HG03439 (cell line): ENCODE measurements around the gene PCARE.
"Not testable (repeated sequence)": the region's sequence is repeated elsewhere in the genome, so short reads cannot be mapped to it uniquely, and the experiment has no call there.

ENCODE experiments used
- ATAC-seq: cut with Tn5 transposase; IDR thresholded peaks from one replicate; pipeline ENCODE4 v1.9.1; 2021; ENCODE audit warnings: mild to moderate bottlenecking, moderate library complexity; ENCODE audit not compliant: unreplicated experiment

PCARE gene

DNA sequence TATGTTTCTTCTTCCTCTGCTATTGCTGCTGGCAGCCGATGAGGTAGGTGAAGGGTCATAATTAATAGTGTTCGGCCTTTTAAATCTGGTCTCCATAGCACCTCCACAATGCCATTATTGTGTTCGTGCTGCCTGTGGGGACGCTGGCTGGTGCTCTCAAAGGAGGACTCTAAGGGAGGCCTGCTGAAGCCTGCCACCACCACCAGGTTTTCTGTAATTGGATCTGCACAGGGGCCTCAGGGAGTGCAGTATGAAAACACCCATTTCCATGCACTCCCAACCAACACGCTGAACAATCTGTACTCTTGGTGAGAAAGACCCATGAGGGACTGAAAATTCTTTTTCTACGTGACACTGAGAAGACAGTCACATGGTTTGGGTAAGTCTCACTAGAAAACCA lies 23.2 kb upstream of the PCARE start:
- ATAC-seq: no peak

DNA sequence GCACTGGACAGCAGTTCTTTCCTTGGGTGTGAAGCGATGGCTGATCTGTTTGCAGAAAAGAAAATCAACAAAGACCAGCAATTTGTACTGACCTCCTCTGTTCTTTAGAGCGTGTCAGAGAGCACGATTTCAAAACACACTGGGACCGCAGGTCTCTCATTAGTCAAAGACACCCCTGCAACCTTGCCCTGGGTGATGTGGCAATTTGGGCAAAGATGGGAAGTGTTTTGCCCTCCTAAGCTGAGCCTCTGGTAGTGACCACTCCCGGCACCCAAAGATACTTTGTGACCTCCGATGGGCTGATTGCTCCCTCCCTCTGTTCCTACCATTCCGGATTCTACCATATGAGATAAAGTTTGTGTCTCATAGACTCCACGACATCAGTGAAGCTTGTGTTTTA lies 22.6 kb upstream of the PCARE start:
- ATAC-seq: no peak

DNA sequence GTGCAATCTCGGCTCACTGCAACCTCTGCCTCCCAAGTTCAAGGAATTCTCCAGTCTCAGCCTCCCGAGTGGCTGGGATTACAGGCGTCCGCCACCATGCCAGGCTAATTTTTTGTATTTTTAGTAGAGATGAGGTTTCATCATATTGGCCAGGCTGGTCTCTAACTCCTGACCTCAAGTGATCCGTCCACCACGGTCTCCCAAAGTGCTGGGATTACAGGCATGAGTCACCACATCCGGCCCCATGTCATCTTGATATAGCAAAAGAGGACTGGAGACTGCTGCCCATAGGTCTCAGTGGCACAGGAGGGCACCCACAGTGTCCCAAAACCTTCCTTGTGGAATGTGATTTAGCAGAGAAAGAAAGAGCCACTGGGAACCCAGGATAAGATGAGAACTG lies 16.0 kb upstream of the PCARE start:
- ATAC-seq: not testable (repeated sequence)

DNA sequence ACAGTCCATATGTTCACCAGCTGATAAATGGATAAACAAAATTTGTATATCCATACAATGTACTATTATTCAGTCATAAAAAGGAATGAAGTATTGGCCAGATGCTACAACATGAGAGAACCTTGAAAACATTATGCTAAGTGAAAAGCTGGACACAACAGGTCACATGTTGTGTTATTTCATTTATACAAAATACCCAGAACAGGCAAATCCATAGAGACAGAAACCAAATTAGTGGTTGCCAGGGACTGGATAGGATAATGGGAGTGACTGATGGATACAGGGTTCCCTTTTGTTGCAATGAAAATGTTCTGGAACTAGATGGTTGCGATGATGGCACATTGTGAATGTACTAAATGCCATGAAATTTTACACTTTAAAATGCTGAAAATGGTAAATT lies 10.2 kb upstream of the PCARE start:
- no peak for ATAC-seq

DNA sequence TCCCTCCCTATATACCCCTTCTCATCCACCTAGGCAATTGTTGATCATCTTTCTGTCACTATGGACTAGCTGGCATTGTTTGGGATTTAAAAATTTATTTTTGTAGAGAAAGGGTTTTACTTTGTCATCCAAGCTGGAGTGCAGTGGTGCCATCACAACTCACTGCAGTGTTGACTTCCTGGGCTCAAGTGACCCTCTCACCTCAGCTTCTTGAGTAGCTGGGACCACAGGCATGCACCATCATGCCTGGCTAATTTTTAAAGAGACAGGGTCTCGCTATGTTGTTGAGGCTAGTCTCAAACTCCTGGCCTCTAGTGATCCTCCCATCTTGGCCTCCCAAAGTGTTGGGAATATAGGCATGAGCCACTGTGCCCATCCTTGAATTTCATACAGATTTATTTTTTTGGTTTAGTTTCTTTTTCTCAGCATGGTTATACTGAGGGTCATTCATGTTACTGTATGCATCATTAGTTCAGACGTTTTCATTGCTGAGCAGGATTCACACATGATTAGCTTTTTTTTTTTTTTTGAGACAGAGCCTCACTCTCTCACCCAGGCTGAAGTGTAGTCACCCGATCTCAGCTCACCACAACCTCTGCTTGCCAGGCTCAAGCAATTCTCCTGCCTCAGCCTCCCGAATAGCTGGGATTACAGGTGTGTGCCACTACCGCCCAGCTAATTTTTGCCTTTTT lies 8.6 kb upstream of the PCARE start:
- no peak for ATAC-seq

DNA sequence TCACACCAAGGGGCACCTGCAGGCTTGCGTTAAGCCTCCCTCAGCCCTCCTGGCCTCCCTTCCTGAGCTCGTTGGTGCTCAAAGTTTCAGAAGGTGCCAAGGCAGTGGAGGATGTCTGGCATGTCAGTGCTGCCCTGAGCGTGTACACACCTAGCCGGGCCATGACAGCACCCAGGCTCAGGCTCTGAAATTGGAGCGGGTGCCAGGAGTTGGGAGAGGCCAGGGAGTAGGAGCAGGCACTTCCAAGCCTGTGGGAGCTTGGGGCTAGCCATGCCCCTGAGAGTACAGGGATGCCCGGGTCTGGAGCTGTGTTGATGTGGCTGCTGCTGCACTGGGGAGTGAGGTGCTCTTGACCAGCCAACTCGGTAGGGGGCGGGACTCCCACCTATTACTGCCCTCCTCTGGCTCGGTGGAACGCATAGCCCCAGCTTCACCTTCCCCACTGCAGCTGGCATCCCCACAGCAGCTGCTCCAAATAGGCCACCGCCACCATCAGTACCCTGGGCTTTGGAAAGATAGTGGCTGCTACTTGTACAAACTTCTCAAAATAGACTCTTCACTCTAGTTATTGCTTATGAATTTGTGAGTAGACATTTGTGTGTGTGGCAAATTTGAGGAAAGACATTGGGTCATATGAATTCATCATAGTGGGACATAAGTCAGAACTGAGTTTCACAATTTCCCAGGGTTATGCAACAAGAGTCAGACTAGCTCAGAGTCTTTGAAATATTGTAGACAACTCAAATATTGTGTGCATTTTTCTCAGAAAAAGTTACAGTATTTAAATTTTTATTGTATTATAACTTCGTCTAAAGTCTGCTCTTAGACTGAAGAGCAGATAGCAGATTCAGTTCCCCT lies 6.8 kb upstream of the PCARE start:
- no peak for ATAC-seq

DNA sequence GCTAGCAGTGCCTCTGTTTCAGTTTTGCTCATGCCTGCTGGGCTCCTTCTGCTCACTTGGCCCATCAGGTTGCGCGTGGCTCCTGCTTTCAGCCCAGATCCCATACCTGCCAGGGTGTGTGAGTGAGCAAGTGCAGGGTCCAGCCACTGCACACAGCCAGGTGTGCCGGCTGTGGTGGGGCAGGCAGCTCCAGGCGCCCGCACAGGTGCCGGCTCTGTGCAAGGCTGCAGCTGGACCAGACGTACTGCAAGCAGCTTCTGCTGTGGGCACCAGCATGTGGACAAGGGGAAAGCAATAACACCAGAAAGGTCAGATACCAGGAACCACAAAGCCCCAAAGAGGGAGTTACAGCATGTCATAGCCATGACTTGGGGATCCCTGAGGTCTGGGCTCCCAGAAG lies 5.6 kb upstream of the PCARE start:
- no peak for ATAC-seq

DNA sequence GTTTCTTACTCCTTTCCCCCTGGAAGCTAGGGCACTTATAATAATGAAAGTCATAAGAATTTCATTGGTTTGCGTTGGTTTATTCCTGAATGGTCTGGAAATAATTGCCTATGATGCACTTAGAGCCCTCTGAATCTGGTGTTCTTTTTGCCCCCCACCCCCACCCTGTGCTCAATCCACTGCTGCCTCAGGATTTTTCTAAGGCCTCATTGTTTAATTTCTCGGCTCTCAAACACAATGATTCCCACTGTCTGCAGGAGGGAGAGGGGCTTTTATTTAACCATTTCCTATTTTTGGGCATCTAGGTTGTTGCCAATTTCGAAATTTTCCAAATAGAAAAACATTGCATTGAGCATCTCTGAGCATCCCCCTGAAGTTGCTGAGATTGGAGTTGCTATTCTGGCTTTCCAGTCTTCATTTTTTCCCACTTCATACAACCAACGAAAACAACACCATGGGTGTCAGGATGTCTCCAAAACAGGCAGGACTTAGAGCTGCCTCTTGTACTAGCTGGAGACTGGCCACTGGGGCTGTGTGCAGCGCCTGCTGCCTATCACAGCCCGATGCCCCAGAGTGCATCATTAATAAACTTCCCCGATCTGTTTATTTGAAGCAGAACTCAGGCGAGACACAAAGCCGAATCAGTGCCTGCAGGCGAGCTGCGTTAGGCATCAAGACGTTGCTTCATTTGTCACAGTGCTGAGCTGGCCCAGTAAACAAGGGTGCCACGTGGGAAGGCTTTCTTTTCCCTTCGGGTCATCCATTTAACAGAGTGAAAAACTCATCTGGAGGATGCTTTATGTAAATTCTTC lies 1.8 kb upstream of the PCARE start:
- ATAC-seq: no peak

DNA sequence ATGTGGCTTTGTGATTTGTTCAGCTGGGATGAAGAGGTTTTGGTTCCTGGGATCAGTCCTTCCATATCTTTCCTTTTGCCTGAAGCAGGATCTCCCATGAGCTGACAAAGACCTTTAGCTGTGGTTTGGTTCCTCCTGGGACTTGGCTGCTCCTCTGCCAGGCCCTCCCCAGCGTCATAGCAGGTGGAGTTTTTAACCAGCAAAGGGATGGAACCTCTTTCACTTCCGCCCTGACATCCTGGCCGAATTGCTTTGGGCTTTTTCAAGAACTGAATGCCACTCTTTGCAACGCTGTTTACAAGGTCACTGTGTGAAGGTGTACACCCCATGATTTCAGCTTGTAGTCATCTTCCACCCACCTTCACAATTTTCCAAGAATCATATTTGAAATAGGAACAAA lies 390 bp downstream of the PCARE start:
- no peak for ATAC-seq

DNA sequence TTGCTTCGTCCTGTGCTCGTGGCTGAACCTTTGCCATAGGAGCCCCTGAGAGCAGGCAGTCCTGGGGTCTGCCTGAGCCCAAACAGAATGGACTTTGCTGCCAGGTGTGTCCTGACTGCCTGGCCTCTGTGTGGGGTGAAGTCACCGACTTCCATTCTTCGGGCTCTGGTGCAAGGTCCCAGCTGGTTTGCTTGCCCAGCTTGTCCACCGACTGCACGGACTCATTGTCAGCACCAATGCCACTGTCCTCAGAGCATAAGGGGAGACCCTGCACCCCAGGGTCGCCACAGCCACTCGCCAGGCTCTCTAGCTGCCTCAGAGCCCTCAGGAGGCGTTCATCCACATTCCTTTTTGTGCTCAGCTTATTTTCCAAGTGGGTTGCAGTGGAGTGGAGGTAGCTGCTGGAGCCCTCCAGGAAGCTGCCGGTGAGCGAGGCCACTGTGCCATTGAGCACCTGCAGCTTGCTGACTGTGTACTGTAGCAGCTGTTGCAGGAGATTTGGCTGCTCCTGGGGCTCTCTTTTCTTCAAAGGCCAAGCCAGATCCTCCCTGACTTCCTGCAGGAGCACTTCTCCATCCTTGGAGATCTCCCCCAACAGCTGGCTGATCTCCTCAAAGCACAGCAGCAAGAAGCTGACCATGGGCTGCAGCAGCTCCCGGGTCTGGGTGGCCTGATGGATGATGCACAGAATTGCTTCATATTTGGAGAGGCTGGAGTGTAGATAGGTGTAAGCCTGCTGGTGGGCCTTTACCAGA lies 1.2 kb downstream of the PCARE start:
- no peak for ATAC-seq

DNA sequence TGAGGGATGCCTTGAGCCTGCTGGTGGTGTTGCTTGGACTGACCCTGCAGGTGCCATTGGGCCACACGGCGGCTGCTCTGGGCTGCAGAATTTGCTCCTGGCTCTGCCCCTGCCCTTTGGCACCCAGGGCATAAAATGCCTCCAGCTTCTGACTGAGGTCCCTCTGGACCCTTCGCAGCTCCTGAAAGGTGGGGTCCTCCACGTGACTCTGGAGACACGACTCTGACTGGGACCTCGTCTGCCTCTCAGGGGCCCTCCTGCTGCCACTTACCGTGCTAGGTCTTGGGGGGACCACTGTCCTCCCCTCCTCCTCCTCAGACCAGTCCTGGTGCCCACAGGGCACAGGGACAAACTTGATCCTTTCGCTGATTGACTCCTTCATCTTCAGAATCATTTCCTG lies 2.1 kb downstream of the PCARE start:
- ATAC-seq: no peak

DNA sequence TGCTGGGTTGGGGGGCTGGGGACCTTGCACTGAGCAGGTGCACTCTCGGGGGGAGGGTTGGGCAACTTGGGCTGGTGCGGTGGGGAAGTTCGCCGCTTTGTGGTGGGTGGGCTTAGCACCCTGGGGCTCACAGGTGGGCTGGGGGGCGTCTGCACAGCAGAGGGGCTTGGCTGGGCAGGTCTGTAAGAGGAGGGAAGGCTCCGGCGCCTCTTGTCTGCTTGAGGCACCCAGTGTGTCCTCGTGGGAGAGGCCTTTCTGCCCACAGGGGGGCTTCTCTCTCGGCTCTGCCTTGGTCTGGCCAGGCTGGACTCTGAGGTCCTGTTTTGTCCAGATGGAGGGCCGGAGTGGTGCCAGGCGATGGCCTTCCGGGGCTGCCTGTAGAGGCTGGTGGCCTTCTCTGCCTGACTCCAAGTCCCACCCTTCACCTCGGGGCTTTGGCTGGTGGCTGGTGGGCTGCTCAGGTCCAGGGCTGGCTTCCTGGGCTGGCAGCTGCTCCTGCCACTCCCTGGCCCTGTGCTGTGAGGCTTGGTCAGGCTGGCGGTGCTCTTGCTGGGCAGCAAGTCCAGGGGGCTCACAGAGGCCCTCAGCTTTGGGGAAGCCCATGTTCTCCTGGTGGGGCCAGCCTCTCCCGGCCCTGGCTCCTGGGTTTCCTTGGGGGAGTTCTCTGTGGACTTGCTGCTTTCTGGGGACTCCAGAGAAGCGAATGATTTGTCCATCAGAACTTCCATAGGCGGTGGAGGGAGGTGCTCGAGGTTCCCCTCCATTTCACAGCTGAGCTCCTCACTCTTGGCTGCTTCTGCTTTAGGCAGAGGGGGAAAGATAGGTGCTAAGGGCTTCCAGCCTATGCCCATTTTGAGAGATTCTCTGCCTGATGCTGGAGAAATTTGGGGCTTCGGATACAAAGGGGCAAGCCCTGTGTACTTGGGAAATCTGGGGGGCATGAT lies 3.0 kb downstream of the PCARE start:
- no peak for ATAC-seq

DNA sequence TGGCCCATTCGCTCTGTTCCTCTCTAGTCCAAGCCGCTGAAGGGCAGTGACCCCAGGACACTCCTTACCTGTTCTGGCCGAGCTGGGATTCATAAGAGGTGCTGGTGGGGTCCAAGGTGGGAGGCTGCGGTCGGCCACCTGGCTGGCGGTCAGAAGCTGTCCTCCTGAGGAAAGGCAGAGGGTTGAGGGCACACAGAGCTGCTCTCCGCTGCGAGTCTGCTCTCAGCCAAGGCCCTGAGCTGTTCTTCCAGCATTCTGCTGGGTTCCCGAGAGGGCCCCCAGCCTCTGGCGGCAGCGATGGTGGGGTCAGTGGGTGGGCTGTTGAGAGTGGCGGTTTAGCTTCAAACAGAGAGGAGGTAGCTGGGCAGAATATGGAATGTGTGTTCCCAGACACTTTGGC lies 3.8 kb downstream of the PCARE start:
- no peak for ATAC-seq

DNA sequence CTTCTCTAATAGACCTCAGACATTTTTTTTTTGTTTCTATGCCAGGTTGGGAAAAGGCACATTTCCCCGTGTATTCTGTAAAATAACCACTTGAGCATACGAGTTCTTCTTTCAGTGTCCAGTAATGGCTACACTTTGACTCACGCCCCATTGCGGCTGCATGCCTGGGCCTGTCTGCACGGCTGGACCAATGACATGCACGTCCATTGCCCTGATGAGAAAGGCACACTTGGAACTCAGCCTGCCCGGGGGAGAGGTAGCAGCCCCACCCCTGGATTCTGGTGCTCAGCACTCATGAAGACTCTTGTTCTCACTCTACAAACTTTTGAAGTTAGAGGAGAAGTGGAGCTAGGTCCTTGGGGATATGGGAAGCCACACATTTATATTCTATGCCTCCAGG lies 5.8 kb downstream of the PCARE start:
- ATAC-seq: no peak

DNA sequence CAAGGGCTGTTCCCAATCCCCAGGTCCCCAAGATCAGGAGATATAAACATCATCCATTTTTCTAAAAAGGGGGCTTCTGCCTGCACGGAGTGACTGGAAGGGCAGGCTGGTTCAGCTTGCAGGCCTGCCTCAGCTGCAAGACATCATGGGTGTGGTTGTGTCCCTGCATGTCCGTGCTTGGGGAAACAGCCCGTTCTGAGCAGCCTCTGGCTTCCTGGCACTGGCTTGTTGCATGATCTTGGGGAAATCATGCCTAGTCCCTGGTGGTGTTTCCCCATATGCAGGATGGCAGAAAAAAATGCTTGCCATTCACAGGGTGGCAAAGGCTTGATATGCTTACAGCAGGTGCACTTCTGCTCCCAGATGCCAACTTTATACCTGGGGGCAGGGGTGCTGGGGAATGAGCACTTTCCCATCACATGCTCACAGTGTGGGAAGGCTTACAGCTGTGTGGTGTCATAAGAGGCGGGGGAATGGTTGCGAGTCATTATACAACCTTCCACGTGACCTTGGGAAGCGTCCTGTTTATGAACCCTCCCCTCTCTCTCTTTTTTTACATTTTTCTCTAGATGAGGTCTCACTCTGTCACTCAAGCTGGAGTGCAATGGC lies 7.2 kb downstream of the PCARE start:
- ATAC-seq: no peak

DNA sequence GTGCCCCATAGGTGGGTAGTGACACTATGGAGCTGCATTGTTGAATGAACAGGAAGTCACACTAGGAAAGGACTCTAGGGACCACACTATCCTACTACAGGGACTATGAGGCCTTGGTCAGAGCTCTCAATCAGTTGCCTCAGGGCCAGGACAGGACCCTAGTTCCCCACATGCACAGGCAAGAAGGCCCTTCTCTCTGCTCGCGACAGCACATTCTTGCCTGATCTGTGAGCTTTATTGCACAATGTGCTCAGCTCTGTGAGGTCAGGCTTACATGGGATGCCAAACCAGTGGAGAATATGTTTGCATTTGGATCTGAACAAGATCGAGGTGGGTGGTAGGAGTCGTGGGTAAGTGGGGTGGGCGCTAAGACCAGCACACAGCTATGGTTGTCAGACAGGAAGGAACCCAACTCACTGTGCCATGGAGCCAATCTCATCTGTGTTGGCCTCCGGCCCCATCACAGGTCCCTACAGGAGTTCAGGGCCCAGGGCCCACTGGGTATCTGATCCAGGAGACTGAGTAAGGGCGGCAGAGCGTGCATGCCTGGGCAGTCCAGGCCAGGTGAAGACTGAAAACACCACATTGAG lies 8.0 kb downstream of the PCARE start:
- no peak for ATAC-seq

DNA sequence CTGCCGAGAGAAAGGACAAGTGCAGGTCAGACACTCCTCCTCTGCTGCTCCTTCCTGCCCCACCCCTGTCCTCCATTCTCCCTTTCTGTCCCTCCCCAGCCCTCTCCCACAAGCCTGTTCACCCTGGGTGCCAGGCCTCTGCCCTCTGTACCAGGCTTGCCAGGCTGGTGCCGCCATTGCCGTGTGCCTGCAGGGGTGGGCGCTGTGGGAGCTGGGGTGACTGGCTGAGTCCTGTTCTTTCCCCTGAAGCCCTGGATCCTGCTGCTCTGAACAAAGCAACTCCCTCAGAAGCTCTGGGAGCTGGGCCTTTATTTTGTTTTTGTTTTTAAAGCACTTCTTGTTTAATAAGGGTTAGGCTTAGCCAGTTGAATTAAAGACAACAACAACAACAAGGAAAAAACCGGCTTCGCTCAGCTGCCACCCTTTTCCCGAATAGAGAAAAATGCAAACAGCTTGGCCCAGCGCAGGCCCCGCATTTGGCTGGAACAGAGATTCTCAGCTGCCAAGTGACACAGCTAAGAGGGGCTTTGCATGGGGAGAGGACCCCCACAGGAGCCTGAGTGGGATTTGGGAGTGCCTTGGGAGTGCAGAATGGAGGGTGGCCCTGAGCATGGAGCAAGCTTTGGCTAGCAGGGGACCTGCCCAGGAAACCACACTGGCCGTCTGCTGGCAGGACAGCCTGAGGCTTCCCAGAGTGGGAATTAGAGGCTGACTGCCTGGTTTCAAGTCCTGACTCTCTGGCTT lies 9.1 kb downstream of the PCARE start:
- ATAC-seq: no peak

DNA sequence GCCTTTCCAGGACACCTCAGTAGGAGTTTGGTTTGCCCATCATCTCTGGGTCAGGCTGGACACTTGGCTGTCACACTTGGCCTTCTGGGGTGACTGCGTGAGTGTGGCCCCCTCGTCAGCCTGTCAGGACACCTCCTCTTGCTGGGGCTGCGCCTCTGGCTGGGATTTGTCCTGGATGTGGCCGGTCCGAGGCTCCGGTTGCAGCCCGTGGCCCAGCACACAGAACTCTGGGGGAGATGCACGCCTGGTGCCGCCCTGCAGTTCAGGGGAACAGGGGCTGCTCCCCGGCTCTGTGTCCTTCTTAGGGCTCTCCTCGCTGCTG lies 9.6 kb downstream of the PCARE start:
- ATAC-seq: no peak

DNA sequence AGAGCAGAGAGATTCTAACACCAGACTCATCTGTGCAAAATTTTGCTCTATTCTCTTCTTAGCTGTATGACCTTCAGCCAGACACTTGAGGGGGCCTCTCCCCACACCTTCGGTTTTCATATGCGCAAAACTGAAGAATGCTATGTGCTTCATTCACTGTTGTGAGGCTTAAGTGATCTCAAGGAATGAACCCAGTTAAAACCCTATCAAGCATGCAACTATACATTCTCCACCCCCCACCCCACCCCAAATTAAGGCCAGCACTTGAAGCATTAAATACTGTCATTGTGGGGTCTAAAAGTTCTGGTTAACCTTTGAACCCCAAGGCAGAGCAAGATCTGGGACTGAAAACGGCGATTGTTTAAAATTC lies 10.0 kb downstream of the PCARE start:
- no peak for ATAC-seq
